Activated T-helper 17 cell treated with anti-CD3 and anti-CD28 coated beads, Interleukin-2, amount 50 U/mL, for 72 hours (primary cell): ENCODE data around the gene PPP2R2B. TPM values are rescaled to one million over a fixed set of nuclear protein-coding genes. Genes with fewer than 3 reads are reported as not detected.

Experiments used
- ATAC-seq: fragments of 150-1000 bp; cut with Tn5 transposase; replicated peaks from 2 replicates; pipeline ENCODE4 v1.10.0; 2021; ENCODE audit warnings: mild to moderate bottlenecking, moderate library complexity
- H3K27ac Mint-ChIP-seq: one replicate; pipeline ENCODE4 v1.8.0; 2022; ENCODE audit warnings: mixed read lengths
- H3K27me3 Mint-ChIP-seq: one replicate; pipeline ENCODE4 v1.8.0; 2022; ENCODE audit warnings: mixed read lengths
- H3K36me3 Mint-ChIP-seq: one replicate; pipeline ENCODE4 v1.8.0; 2022; ENCODE audit warnings: low read depth, mild to moderate bottlenecking, mixed read lengths
- H3K4me1 Mint-ChIP-seq: one replicate; pipeline ENCODE4 v1.8.0; 2022; ENCODE audit warnings: mixed read lengths
- H3K4me3 Mint-ChIP-seq: one replicate; pipeline ENCODE4 v1.8.0; 2022; ENCODE audit warnings: mild to moderate bottlenecking, mixed read lengths
- H3K9me3 Mint-ChIP-seq: one replicate; pipeline ENCODE4 v1.8.0; 2022; ENCODE audit warnings: mixed read lengths
- total RNA-seq, 2 donors: library from RNA; stranded (reverse); gene quantifications; one replicate each; pipeline ENCODE4 v1.2.3, GENCODE V29; 2022

PPP2R2B gene
- total RNA-seq, 2 donors from 2014 or later: 1.0 to 2.2 TPM

DNA sequence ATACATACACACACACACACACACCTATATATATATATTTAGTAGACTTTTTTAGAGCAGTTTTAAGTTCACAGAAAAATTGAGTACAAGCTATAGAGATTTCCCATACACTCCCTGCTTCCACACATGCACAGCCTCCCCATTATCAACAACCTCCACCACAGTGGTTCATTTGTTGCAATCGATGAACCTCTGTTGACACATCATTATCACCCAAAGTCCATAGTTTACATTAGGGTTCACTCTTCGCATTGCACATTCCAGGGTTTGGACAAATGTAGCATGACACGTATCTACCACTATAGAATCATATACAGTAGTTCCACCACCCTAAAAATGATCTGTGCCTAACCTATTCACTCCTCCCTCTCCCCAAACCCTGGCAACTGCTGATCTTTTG lies 111.0 kb downstream of the PPP2R2B start:
- no peaks in the 10 kb centered on the region for H3K36me3 Mint-ChIP-seq
- peaks cover 7% of the 10 kb centered on the region for H3K4me1 Mint-ChIP-seq
- H3K4me3 Mint-ChIP-seq: no peak overlapping the region
- ATAC-seq: no peak
- no peaks in the 10 kb centered on the region for H3K27me3 Mint-ChIP-seq
- H3K27ac Mint-ChIP-seq: no peak overlapping the region
- no peaks in the 10 kb centered on the region for H3K9me3 Mint-ChIP-seq

DNA sequence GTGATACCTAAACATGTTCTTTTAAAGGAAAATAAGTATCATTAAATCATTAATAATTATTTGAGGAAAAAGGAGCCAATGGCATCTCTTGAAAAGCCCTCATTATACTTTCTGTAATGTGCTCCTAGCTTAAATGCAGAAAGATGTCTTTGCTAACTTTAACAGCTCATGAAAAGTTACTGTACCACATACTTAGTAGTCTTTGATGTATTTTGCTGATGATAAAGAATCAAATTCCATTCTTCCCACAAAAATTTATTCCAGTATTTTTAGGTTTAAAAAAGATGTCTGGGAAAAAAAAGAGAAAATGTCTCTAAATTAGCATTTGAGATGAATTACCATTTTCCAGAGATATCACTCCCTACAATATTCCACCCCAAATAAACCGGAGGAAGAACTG lies 112.5 kb downstream of the PPP2R2B start:
- Mint-ChIP-seq H3K36me3 (no peaks in the 10 kb centered on the region), H3K4me1 (peaks cover 7% of the 10 kb centered on the region), H3K27me3 (no peaks in the 10 kb centered on the region), H3K4me3 (no peak overlapping the region), H3K9me3 (no peaks in the 10 kb centered on the region), H3K27ac (no peak overlapping the region)
- no peak for ATAC-seq

DNA sequence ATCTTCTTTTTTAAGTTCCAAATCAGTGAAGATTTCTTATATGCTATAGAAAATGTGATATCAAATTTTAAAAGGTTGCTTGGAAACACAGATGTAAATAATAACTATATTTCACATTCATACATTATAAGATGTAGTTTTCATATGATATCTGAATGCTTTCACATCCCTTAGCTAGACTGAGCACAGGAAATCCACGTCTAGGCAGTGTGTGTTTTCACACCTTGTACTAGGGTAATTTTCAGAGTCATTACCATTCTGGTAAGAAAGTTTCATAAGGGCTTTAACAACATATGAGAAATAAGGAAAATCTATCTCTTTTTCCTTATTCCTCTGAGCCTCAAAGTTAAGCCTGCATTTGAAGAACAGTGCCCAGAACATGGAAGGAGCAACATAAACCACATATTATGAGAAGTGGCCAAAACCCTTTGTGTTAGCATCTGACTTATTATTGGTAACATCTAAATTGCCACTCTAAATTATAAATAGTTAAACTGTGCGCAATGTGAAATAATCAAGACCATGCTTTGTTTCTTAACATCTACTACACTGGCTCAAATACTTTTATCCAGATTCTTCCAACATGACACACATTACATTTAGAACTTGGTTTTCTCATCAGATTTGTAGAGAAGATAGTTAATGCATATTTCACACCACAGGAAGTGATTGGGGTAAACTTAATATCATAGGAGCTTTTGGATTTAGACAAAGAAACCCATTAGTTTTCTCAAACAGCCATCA lies 113.3 kb downstream of the PPP2R2B start:
- H3K27ac Mint-ChIP-seq: no peak overlapping the region

DNA sequence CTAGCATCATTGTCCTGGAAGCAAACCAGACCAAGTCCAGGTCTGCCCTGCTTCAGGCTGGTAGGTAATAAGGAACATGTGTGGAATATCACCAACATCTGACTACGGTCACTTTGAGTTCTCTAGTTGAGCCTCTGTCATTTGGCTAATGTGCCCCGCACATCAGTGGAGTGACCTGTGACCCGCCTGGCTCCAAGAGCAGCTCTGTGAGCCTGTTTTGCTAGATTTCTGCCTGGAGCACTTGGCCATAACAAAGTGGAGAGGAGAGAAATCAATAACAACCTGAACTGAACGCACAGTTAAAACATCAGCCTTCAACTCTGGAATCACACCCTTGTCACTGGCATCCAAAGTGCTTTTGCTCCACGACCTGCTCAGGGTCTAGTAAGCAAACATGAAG lies 115.7 kb downstream of the PPP2R2B start:
- Mint-ChIP-seq H3K27ac (no peak overlapping the region), H3K4me1 (peaks cover 15% of the 10 kb centered on the region), H3K9me3 (peaks cover 3% of the 10 kb centered on the region), H3K4me3 (no peak overlapping the region), H3K36me3 (no peaks in the 10 kb centered on the region), H3K27me3 (no peaks in the 10 kb centered on the region)
- ATAC-seq: no peak

More for the DNA sequence above, 113.3 kb downstream of the PPP2R2B start:
- H3K27me3 Mint-ChIP-seq: no peaks in the 10 kb centered on the region
- peaks cover 2% of the 10 kb centered on the region for H3K9me3 Mint-ChIP-seq
- H3K4me3 Mint-ChIP-seq: no peak overlapping the region
- peaks cover 7% of the 10 kb centered on the region for H3K4me1 Mint-ChIP-seq
- ATAC-seq: peak; percentile 54
- no peaks in the 10 kb centered on the region for H3K36me3 Mint-ChIP-seq

DNA sequence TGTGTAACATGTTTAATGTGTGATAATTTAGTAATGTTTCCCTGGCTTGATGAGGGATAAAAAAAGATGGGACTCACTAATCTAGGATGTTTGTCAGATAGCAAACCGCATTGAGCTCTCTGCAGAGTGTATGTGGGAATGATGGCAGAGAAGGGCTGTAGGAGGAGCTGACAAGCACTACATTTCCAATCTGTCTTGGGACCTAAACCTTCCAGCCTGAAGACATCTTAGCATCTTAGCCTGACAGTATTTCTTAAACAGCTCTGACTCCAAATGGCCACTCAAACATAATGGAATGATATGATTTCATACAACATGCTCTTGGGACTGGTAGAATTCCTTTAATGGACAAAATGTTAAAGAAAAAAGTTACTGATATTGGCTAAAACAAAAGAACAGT lies 116.7 kb downstream of the PPP2R2B start:
- Mint-ChIP-seq H3K27ac (no peak overlapping the region), H3K9me3 (peaks cover 3% of the 10 kb centered on the region), H3K27me3 (no peaks in the 10 kb centered on the region), H3K4me3 (no peak overlapping the region), H3K4me1 (peaks cover 20% of the 10 kb centered on the region), H3K36me3 (no peaks in the 10 kb centered on the region)
- no peak for ATAC-seq

DNA sequence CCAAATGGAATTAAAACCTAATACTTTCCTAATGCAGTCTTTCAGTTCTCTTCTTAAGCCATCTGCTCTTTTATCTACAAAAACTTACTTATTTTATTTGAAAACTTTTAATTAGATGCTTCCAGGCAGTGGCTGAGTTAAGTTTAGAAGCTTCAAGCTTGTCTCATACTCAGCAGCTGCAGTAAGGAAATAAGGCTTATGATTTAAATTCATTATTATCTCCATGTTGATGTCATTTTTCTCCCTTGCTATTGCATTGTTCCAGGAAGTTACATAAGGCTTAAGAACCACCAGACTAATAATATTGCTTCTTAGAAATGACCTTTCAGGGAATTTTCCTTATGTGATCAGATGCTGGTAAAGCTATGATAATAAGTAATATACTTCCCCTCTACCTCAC lies 119.6 kb downstream of the PPP2R2B start:
- Mint-ChIP-seq H3K27me3 (no peaks in the 10 kb centered on the region), H3K9me3 (peaks cover 3% of the 10 kb centered on the region), H3K27ac (peak overlapping the region; percentile 11), H3K4me3 (no peak overlapping the region), H3K36me3 (no peaks in the 10 kb centered on the region), H3K4me1 (peaks cover 23% of the 10 kb centered on the region)
- ATAC-seq: no peak

DNA sequence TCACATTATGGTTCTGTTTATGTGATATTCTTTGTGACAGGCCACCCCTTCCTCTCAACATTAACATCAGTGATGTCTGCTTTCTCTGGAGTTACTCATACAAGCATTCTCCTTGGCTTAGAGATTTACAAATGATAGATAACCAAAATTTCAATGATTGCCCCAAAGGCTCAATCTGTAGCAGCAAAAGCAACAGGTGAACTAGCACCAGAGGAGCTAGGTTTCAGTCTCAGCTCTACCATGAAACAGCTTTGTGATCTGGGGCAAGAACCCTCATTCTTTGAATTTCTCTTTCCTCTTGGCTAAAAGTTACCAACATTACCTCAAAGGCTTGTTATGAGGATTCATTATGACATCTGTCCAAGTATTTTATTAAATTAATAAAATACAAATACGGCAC lies 120.5 kb downstream of the PPP2R2B start:
- Mint-ChIP-seq H3K27me3 (no peaks in the 10 kb centered on the region), H3K9me3 (peaks cover 3% of the 10 kb centered on the region), H3K36me3 (no peaks in the 10 kb centered on the region), H3K4me3 (no peak overlapping the region), H3K4me1 (peaks cover 30% of the 10 kb centered on the region), H3K27ac (no peak overlapping the region)
- no peak for ATAC-seq

DNA sequence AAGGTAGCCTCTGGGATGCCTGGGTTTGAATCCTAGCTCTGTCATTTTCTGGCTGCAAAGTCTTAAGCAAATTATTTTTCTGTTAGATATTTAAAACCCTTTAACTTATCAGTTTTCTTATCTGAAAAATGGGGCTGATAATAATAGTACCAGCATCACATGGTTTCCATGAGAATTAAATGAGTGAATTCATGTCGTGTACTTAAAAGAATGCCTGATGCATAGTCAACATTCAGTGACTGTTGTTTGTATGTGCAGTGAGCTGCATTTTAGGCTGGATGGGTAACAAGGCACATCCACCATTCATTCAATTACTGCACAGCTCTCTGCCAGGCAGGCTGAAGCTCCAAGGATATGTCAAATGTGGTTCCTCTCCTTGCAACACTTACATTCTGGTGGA lies 122.0 kb downstream of the PPP2R2B start:
- Mint-ChIP-seq H3K9me3 (peaks cover 3% of the 10 kb centered on the region), H3K4me3 (no peak overlapping the region), H3K36me3 (no peaks in the 10 kb centered on the region), H3K4me1 (peaks cover 42% of the 10 kb centered on the region), H3K27me3 (no peaks in the 10 kb centered on the region), H3K27ac (no peak overlapping the region)
- ATAC-seq: no peak

DNA sequence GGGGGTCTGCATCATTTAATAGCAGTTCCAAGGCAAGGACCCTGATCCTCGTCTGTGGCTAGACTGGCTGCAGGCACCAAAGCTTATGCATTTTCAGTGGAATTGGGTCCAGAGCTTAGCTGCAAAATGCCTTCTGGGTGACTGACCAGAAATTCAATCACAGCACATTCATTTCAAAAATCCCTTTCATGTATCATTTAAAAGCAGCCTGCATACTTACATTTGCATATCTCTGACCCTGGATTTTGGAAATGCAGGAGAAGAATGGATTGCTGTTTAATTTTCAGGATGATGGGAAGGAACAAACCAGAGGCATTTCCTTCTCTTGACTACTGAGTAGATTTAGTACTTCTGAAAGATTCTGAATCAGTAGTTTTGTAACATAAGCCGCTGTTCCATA lies 122.8 kb downstream of the PPP2R2B start:
- Mint-ChIP-seq H3K4me3 (no peak overlapping the region), H3K9me3 (peaks cover 3% of the 10 kb centered on the region), H3K4me1 (peaks cover 50% of the 10 kb centered on the region), H3K36me3 (no peaks in the 10 kb centered on the region), H3K27me3 (no peaks in the 10 kb centered on the region), H3K27ac (no peak overlapping the region)
- ATAC-seq: no peak

DNA sequence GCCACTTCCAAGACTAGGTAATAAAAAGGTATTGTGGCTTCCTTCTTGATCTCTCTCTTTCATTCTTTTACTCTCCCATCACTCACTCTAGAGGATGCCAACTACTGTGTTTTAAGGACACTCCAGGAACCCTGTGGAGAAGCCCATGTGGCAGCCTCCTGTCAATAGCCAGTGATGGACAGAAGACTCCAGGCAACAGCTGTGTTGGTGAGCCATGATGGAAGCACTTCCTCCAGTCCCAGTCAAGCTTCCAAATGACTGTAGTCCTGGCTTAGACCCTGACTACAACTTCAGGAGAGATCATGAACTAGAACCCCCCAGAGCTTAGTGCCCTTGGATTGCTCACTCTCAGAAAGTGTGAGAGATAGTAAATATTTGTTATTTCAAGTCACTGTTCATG lies 123.9 kb downstream of the PPP2R2B start:
- Mint-ChIP-seq H3K27me3 (no peaks in the 10 kb centered on the region), H3K4me3 (no peak overlapping the region), H3K9me3 (no peaks in the 10 kb centered on the region), H3K4me1 (peaks cover 49% of the 10 kb centered on the region), H3K27ac (no peak overlapping the region), H3K36me3 (no peaks in the 10 kb centered on the region)
- no peak for ATAC-seq

DNA sequence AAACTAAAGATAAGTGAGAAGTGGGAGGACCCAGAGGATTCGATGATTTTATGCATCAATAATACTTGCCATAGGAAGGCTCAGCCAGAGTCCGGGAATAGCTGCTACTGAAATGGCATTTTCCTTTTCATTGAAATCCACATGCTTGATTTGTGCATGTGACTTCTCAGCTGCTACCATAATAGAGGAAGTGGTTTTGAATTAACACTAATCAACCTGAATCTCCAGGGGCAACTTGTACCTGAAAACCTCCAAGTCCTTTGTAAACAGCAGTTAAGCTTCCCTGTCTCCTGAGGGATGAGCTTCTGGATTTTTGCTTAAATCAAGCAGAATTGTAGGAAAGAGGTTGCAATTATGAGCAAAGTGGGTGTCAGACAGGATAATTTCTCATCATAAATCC lies 124.9 kb downstream of the PPP2R2B start:
- peak overlapping the region; percentile 71 for H3K27ac Mint-ChIP-seq

DNA sequence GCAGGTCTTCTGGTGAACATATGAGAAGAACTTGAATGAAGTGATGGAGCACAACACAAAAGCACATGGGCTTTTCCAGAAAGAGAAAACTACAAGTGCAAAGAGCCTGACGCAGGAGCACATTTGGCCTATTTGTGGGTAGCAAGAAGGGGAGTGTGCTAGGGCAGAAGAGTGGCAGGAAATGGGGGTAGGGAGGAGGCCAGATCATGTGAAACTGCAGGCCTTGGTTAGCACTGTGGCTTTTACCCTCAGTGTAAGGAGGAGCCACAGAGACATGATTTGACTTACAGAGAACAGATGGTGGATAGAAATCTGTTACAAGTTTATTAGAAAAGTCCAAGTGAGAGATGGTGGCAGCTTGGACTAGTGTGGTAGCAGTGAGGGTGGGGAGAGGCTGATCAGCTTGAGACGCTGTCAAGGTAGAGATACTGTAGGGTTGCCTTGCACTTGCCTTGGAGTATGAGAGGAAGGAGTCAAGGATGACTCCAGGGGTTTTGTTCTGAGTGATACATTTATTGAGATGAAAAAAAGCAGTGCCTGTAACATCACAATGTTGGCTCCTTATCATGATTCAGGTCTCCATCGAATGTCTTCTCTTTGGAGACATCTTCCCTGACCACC lies 126.7 kb downstream of the PPP2R2B start:
- Mint-ChIP-seq H3K4me3 (peak overlapping the region; percentile 47), H3K9me3 (no peaks in the 10 kb centered on the region), H3K4me1 (peaks cover 38% of the 10 kb centered on the region), H3K36me3 (no peaks in the 10 kb centered on the region), H3K27me3 (no peaks in the 10 kb centered on the region), H3K27ac (peak overlapping the region; percentile 71)
- ATAC-seq: peak; percentile 97

More for the DNA sequence above, 124.9 kb downstream of the PPP2R2B start:
- peak overlapping the region; percentile 47 for H3K4me3 Mint-ChIP-seq
- ATAC-seq: no peak
- peaks cover 42% of the 10 kb centered on the region for H3K4me1 Mint-ChIP-seq
- H3K36me3 Mint-ChIP-seq: no peaks in the 10 kb centered on the region
- H3K27me3 Mint-ChIP-seq: no peaks in the 10 kb centered on the region
- H3K9me3 Mint-ChIP-seq: no peaks in the 10 kb centered on the region

DNA sequence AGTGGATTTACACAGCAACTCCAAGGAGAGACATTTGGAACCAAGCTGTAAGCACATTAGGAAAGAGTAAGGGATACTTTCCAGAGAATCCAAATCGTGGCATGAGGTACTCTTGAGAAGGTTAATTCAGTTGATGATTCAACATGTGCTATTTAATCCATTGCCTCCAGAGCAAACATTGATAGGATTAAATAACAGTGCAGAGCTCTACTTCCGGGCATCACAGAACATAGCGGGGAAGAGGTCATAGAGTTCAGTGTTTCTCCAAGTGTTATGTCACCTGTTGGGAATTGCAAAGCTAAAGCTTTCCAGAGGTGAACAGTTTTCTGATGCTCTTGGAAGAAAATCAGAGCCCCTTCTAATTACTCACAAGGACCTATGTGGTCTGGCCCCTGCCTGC lies 127.5 kb downstream of the PPP2R2B start:
- no peak for ATAC-seq
- Mint-ChIP-seq H3K9me3 (no peaks in the 10 kb centered on the region), H3K36me3 (no peaks in the 10 kb centered on the region), H3K4me1 (peaks cover 34% of the 10 kb centered on the region), H3K27me3 (no peaks in the 10 kb centered on the region), H3K27ac (peak overlapping the region; percentile 71), H3K4me3 (peak overlapping the region; percentile 47)

DNA sequence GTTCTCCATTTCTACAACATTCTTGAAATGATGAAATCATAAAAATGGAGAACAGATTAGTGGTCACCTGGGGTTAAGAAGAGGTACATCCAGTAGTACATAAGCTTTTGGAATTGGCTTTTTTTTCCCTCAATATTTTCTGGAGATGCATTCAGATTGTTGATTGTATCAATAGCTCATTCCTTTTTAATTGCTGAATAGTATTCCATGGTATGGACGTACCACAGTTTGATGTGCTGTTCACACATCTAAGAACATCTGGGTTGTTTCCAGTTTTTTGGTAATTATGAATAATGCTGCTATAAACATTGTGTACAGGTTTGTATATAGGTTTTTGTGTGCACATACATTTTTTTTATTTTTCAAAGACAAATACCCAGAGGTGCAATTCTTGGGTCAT lies 130.0 kb downstream of the PPP2R2B start:
- Mint-ChIP-seq H3K36me3 (no peaks in the 10 kb centered on the region), H3K4me1 (peaks cover 32% of the 10 kb centered on the region), H3K27me3 (no peaks in the 10 kb centered on the region), H3K9me3 (no peaks in the 10 kb centered on the region), H3K4me3 (no peak overlapping the region), H3K27ac (no peak overlapping the region)
- no peak for ATAC-seq

DNA sequence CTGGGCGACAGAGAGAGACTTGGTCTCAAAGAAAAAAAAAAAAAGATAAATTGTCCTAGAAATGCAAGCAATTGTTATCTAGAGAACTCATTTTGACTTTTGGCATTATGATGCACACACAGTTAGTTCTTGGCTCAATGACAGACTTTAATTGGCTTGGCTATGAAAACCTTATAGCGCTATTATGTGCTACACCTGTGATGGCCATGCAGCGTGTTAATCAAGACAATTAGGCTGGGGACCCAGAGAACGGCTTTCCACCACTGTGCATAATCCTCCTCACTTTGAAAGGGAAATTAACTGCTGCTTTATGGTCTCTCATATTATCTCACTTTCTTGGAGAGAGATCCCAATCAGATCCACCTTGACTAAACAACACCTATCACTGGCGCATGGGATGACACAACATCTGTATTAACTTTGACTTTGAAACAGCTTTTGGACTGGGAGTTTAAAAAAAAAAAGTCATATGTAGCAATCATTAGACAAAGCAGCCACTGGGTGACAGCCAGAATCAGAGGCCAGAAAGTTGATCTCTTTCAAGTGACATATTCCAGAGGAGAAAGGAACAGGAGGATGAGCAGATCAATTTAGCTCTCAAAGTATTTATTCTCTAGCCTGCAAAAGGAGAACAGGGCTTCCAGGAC lies 132.5 kb downstream of the PPP2R2B start:
- no peak for ATAC-seq
- Mint-ChIP-seq H3K4me3 (no peak overlapping the region), H3K4me1 (peaks cover 10% of the 10 kb centered on the region), H3K27me3 (no peaks in the 10 kb centered on the region), H3K27ac (no peak overlapping the region), H3K9me3 (no peaks in the 10 kb centered on the region), H3K36me3 (no peaks in the 10 kb centered on the region)
